Stimulated activated naive B cell treated with anti-CD40 and anti-IgM and Interleukin-4, amounts not matched to agents 10 μg/mL and 1 μg/mL and 100 μg/mL, for 72 hours (primary cell): ENCODE data around the gene TRMU.
A peak's percentile ranks its signal among the peaks of the same experiment; 100 is the strongest.

Experiments used
- ATAC-seq, 2 donors: fragments of 150-1000 bp; cut with Tn5 transposase; replicated peaks; 2 replicates each; pipeline ENCODE4 v1.10.0; 2021; ENCODE audit warnings: moderate library complexity in 1 of 2
- DNase-seq: peaks from one replicate; pipeline ENCODE4 v3.0.0; 2021
- H3K27ac Mint-ChIP-seq: one replicate; pipeline ENCODE4 v1.8.0; 2022; ENCODE audit warnings: mild to moderate bottlenecking, mixed read lengths
- H3K27me3 Mint-ChIP-seq, 2 donors: one replicate each; pipeline ENCODE4 v1.8.0; 2022; ENCODE audit warnings: mixed read lengths in 2 of 2
- H3K36me3 Mint-ChIP-seq, 2 donors: one replicate each; pipeline ENCODE4 v1.8.0; 2022; ENCODE audit warnings: mixed read lengths in 2 of 2, mild to moderate bottlenecking in 1 of 2
- H3K4me1 Mint-ChIP-seq, 2 donors: one replicate each; pipeline ENCODE4 v1.8.0; 2022; ENCODE audit warnings: mixed read lengths in 2 of 2, mild to moderate bottlenecking in 1 of 2
- H3K4me3 Mint-ChIP-seq, 2 donors: one replicate each; pipeline ENCODE4 v1.8.0; 2022; ENCODE audit warnings: mild to moderate bottlenecking in 2 of 2, mixed read lengths in 2 of 2, moderate library complexity in 1 of 2
- H3K9me3 Mint-ChIP-seq, 2 donors: one replicate each; pipeline ENCODE4 v1.8.0; 2022; ENCODE audit warnings: mixed read lengths in 2 of 2, mild to moderate bottlenecking in 1 of 2

Gene TRMU

GRCh38 chr22:46352276-46352675 lies 16.8 kb downstream of the TRMU start:
- Mint-ChIP-seq H3K27me3 (no peaks in the 10 kb centered on the region), H3K9me3 (no peaks in the 10 kb centered on the region), H3K4me3 (no peak overlapping the region), H3K36me3 (peaks cover 52 to 71% of the 10 kb centered on the region in 2 donors), H3K27ac (peak overlapping the region; percentile 72), H3K4me1 (peaks cover 15 to 16% of the 10 kb centered on the region in 2 donors)
- no peak for DNase-seq
- no peak for ATAC-seq

- ATAC-seq (peak; percentile 88 to 89), DNase-seq (peak; percentile 60)
- peaks cover 15 to 16% of the 10 kb centered on the region in 2 donors for H3K4me1 Mint-ChIP-seq
- H3K27me3 Mint-ChIP-seq: no peaks in the 10 kb centered on the region
- H3K27ac Mint-ChIP-seq: peak overlapping the region; percentile 72
- no peaks in the 10 kb centered on the region for H3K9me3 Mint-ChIP-seq
- no peak overlapping the region for H3K4me3 Mint-ChIP-seq
- peaks cover 52 to 70% of the 10 kb centered on the region in 2 donors for H3K36me3 Mint-ChIP-seq
Observed at GRCh38 chr22:46352691-46353386, 17.3 kb downstream of the TRMU start.

DNA sequence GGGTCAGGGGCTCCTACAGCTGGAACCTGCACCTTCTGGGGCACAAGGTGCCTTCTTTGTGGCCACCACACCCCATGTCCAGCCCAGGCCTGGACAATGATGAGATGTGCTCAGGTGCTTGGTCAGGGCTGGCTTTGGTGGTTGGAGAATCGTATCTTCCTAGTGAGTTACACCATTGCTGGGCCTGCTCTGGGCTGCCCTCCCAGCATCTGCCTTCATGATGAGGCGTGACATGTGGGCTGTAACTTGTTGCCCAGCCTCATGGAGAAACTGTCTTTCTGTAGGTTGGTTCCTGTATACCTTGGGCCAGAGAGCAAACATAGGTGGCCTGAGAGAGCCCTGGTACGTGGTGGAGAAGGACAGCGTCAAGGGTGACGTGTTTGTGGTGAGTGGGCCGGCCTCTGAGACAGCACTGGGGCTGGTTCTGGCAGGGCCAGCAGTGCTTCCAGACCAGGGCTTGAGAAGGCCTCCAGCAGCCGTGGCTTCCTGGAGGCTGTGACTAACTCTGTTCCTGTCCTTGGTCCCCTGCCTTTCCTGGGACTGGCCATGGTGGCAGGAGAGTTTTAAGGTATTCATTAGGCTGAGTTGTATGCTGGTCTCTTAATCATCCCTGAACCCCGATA lies 18.1 kb downstream of the TRMU start:
- peak overlapping the region; percentile 16 for H3K27ac Mint-ChIP-seq
- ATAC-seq: no peak
- peaks cover 15 to 16% of the 10 kb centered on the region in 2 donors for H3K4me1 Mint-ChIP-seq
- H3K9me3 Mint-ChIP-seq: no peaks in the 10 kb centered on the region
- DNase-seq: no peak
- H3K36me3 Mint-ChIP-seq: peaks cover 54 to 71% of the 10 kb centered on the region in 2 donors
- H3K4me3 Mint-ChIP-seq: no peak overlapping the region
- no peaks in the 10 kb centered on the region for H3K27me3 Mint-ChIP-seq

DNA sequence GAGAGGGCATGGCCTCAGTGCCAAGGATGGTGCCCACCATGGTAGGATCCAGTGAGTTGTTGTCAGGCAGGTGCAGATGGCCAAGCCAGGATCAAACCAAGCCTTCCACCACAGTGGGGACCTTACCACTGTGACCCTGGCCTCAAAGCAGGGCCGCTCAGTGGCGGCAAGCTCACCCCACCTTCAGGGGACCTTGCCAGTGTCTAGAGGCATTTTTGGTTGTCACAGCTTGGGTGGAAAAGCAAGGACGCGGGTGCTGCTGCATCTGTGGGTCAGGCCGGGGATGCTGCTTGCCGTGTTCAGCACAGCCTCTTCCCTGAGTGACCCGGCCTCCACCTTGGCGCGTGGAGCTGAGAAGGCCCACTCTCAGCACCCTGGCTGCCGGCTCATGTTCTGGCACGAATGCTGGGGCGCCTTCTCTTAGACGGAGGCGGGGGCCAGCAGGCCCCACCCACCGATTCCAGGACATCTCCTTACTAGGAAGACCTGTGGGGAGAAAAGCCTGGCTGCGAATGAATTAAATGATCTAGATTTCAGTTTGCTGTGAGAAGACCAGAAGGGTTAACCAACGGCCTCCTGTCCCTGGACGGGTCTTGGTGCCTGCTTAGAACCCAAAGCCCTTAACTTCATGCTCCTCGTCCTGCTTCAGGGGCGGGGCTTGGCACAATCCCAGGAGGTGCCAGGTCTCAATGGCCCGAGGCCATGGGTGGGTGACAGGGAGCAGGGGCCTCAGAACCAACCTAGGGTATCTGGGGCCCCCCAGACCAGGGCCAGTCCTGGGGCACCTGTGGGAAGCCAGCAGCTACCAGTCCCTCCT lies 18.9 kb downstream of the TRMU start:
- DNase-seq (no peak), ATAC-seq (no peak)
- H3K4me3 Mint-ChIP-seq: no peak overlapping the region
- peaks cover 53 to 74% of the 10 kb centered on the region in 2 donors for H3K36me3 Mint-ChIP-seq
- H3K27me3 Mint-ChIP-seq: no peaks in the 10 kb centered on the region
- no peak overlapping the region for H3K27ac Mint-ChIP-seq
- no peaks in the 10 kb centered on the region for H3K9me3 Mint-ChIP-seq
- peaks cover 15 to 16% of the 10 kb centered on the region in 2 donors for H3K4me1 Mint-ChIP-seq

DNA sequence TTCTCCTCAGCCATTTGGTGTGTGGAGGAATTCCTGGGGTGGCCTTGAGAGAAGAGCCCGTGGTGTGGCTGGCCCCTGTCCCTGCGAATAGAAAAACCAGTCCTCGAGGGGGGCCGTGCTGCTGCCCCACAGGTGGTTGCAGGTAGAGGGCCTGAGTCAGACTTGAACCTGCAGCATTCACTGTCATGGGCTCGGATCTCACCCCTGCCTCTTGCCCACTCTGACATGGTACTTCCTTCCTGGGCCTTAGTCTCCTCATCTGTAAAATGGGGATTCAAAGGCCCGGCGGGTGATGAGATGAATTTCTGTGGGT lies 19.4 kb downstream of the TRMU start:
- Mint-ChIP-seq H3K27ac (no peak overlapping the region), H3K4me3 (no peak overlapping the region), H3K4me1 (peaks cover 15 to 16% of the 10 kb centered on the region in 2 donors), H3K36me3 (peaks cover 54 to 72% of the 10 kb centered on the region in 2 donors), H3K9me3 (no peaks in the 10 kb centered on the region), H3K27me3 (no peaks in the 10 kb centered on the region)
- DNase-seq: no peak
- no peak for ATAC-seq

- Mint-ChIP-seq H3K9me3 (no peaks in the 10 kb centered on the region), H3K36me3 (peaks cover 52 to 72% of the 10 kb centered on the region in 2 donors), H3K27ac (no peak overlapping the region), H3K27me3 (no peaks in the 10 kb centered on the region), H3K4me1 (peaks cover 15 to 16% of the 10 kb centered on the region in 2 donors), H3K4me3 (no peak overlapping the region)
- peak; percentile 67 to 68 for ATAC-seq
- peak; percentile 52 for DNase-seq
Observed at GRCh38 chr22:46355369-46355995, 20.0 kb downstream of the TRMU start.

- H3K4me1 Mint-ChIP-seq: peaks cover 15 to 16% of the 10 kb centered on the region in 2 donors
- no peak overlapping the region for H3K27ac Mint-ChIP-seq
- DNase-seq (no peak), ATAC-seq (no peak)
- H3K9me3 Mint-ChIP-seq: no peaks in the 10 kb centered on the region
- H3K4me3 Mint-ChIP-seq: no peak overlapping the region
- H3K36me3 Mint-ChIP-seq: peaks cover 49 to 70% of the 10 kb centered on the region in 2 donors
- H3K27me3 Mint-ChIP-seq: no peaks in the 10 kb centered on the region
Observed at GRCh38 chr22:46355996-46356471, 20.5 kb downstream of the TRMU start.

DNA sequence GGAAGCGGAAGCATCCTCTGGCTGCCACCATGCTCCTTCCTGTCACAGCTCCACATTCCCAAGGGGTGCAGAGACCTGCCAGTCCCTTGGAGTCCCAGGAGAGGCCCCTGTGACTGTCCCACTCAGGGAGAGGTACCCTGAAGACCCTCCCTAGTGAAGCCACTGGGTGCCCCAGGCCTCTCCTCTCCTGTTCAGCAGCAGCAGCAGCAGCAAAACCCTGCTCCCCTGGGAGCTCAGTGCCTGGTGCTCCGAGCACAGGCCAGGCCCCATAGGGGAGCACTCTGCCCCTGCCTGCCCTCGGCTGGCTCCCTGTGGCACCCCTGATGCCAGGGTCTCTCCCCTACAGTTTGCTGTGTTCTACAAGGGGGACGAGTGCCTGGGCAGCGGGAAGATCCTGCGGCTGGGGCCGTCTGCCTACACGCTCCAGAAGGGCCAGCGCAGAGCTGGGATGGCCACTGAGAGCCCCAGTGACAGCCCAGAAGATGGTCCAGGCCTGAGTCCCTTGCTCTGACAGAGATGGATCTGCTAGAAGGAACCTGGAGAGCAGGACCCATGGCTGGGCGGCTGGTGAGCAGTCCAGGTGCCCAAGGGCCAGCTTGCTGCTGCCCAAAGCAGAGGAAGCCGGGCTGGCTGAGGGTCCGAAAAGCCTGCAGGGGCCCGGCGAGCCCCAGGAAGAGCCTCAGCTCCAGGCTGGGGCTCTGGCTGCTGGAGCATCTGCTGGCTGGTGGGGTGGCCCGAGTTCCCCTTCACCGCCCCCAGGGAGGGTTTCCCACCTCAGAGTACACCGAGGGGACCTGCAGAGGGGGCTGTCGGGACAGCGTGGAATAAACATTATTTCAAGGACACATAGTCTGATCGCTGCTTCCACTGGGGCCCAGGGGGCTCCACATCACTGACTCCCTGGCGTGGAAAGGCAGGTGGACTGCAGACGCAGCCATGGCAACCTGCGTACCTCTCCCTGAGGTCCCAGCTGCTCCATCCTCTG lies 21.3 kb downstream of the TRMU start:
- Mint-ChIP-seq H3K27me3 (no peaks in the 10 kb centered on the region), H3K4me3 (no peak overlapping the region), H3K27ac (peak overlapping the region; percentile 37), H3K4me1 (peaks cover 15 to 16% of the 10 kb centered on the region in 2 donors), H3K9me3 (no peaks in the 10 kb centered on the region), H3K36me3 (peaks cover 45 to 63% of the 10 kb centered on the region in 2 donors)
- no peak for ATAC-seq
- DNase-seq: no peak

GRCh38 chr22:46357711-46358520 lies 22.4 kb downstream of the TRMU start:
- peak overlapping the region; percentile 76 for H3K27ac Mint-ChIP-seq
- no peaks in the 10 kb centered on the region for H3K27me3 Mint-ChIP-seq
- peaks cover 40 to 59% of the 10 kb centered on the region in 2 donors for H3K36me3 Mint-ChIP-seq
- ATAC-seq: no peak
- no peaks in the 10 kb centered on the region for H3K9me3 Mint-ChIP-seq
- H3K4me3 Mint-ChIP-seq: no peak overlapping the region
- H3K4me1 Mint-ChIP-seq: peaks cover 13 to 14% of the 10 kb centered on the region in 2 donors
- DNase-seq: no peak

GRCh38 chr22:46358766-46359165 lies 23.3 kb downstream of the TRMU start:
- no peak overlapping the region for H3K4me3 Mint-ChIP-seq
- peaks cover 39 to 58% of the 10 kb centered on the region in 2 donors for H3K36me3 Mint-ChIP-seq
- peaks cover 6 to 8% of the 10 kb centered on the region in 2 donors for H3K4me1 Mint-ChIP-seq
- no peak for DNase-seq
- H3K27ac Mint-ChIP-seq: peak overlapping the region; percentile 76
- H3K9me3 Mint-ChIP-seq: no peaks in the 10 kb centered on the region
- no peaks in the 10 kb centered on the region for H3K27me3 Mint-ChIP-seq
- no peak for ATAC-seq

DNA sequence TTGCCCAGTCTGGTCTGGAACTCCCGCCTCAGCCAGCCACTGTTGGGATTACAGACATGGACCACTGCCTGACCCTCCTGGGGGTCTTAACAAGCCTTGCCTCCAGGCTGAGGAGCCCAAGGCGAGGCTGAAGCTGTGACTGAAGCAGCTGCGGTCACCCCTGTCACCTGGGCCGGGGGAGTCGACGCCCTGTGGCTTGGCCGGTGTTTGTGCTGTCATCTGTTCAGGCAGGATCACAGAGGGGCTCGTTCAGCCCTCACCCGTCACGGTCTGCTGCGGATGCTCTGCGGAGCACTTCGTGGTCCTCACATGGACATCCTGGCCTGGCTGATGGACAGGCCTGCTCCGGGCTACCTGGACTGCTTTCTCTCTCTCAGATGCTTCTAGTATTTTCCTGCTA lies 23.8 kb downstream of the TRMU start:
- no peaks in the 10 kb centered on the region for H3K9me3 Mint-ChIP-seq
- peaks cover 38 to 54% of the 10 kb centered on the region in 2 donors for H3K36me3 Mint-ChIP-seq
- H3K4me1 Mint-ChIP-seq: peaks cover 8 to 10% of the 10 kb centered on the region in 2 donors
- DNase-seq (no peak), ATAC-seq (no peak)
- no peak overlapping the region for H3K4me3 Mint-ChIP-seq
- H3K27me3 Mint-ChIP-seq: peaks cover 0 to 2% of the 10 kb centered on the region in 2 donors
- H3K27ac Mint-ChIP-seq: no peak overlapping the region

- ATAC-seq (no peak), DNase-seq (no peak)
- H3K4me3 Mint-ChIP-seq: no peak overlapping the region
- H3K27ac Mint-ChIP-seq: no peak overlapping the region
- H3K27me3 Mint-ChIP-seq: peaks cover 0 to 6% of the 10 kb centered on the region in 2 donors
- no peaks in the 10 kb centered on the region for H3K9me3 Mint-ChIP-seq
- H3K36me3 Mint-ChIP-seq: peaks cover 40 to 50% of the 10 kb centered on the region in 2 donors
- H3K4me1 Mint-ChIP-seq: peaks cover 10 to 13% of the 10 kb centered on the region in 2 donors
Observed at GRCh38 chr22:46360097-46360496, 24.6 kb downstream of the TRMU start.
